Fibroblast of lung (primary cell): ENCODE results near the gene SLC6A9. TPM values are rescaled to one million over a fixed set of nuclear protein-coding genes. Genes with fewer than 3 reads are reported as not detected.

Experiments used
- DNase-seq, 2 donors: peaks; one replicate each; pipeline versions ENCODE4 v3.0.0 to v3.0.0-alpha.2; 2010; ENCODE audit warnings: low read depth in 2 of 2
- H2AFZ ChIP-seq: 2 replicates; pipeline ENCODE4 v1.5.1; 2012; ENCODE audit warnings: low read length, control low read depth, inconsistent platforms
- H3K27ac ChIP-seq: 2 replicates; pipeline ENCODE4 v1.5.1; 2011; ENCODE audit warnings: low read length, control low read depth; ENCODE audit not compliant: insufficient read depth
- H3K27me3 ChIP-seq: 2 replicates; pipeline ENCODE4 v1.5.1; 2011; ENCODE audit warnings: mild to moderate bottlenecking, low read length; ENCODE audit not compliant: control insufficient read depth, insufficient read depth
- H3K36me3 ChIP-seq: 2 replicates; pipeline ENCODE4 v1.5.1; 2011; ENCODE audit warnings: low read length; ENCODE audit not compliant: control insufficient read depth, insufficient read depth
- H3K4me1 ChIP-seq: 2 replicates; pipeline ENCODE4 v1.5.1; 2011; ENCODE audit warnings: low read length; ENCODE audit not compliant: control insufficient read depth, insufficient read depth; ENCODE audit errors: extremely low read depth
- H3K4me2 ChIP-seq: 2 replicates; pipeline ENCODE4 v1.5.1; 2011; ENCODE audit warnings: low read length, control low read depth; ENCODE audit not compliant: insufficient read depth; ENCODE audit errors: extremely low read depth
- H3K4me3 ChIP-seq, 4 experiments: fragments of 200-600 bp in 1 of 4; sonication (generic) in 1 of 4; replicated peaks in 1 of 4; 2 replicates each; pipeline ENCODE4 v1.5.1; 2011 to 2016; ENCODE audit warnings: low read length in 4 of 4, low read depth in 3 of 4, mild to moderate bottlenecking in 3 of 4, control low read depth in 2 of 4, inconsistent platforms in 1 of 4, mixed read lengths in 1 of 4; ENCODE audit not compliant: insufficient read depth in 1 of 4; ENCODE audit errors: control extremely low read depth in 1 of 4
- H3K79me2 ChIP-seq: 2 replicates; pipeline ENCODE4 v1.5.1; 2012; ENCODE audit warnings: mild to moderate bottlenecking, low read length, inconsistent platforms; ENCODE audit not compliant: control insufficient read depth, insufficient read depth
- H3K9ac ChIP-seq: 2 replicates; pipeline ENCODE4 v1.5.1; 2011; ENCODE audit warnings: mild to moderate bottlenecking, low read length, control low read depth; ENCODE audit not compliant: insufficient read depth
- H3K9me3 ChIP-seq: 2 replicates; pipeline ENCODE4 v1.5.1; 2012; ENCODE audit warnings: low read depth, low read length; ENCODE audit not compliant: control insufficient read depth, insufficient read depth
- H4K20me1 ChIP-seq: 2 replicates; pipeline ENCODE4 v1.5.1; 2011; ENCODE audit warnings: low read length; ENCODE audit not compliant: control insufficient read depth, insufficient read depth; ENCODE audit errors: extremely low read depth
- EZH2 ChIP-seq: IDR thresholded peaks from 2 replicates; pipeline ENCODE4 v1.5.1; 2012; ENCODE audit warnings: low read length, control low read depth, mild to moderate bottlenecking; ENCODE audit errors: missing control alignments
- polyA plus RNA-seq, 2 donors: library from polyadenylated mRNA; depleted of rRNA in 1 of 2; stranded (reverse) in 1 of 2; unstranded in 1 of 2; fragments of >200 nt; gene quantifications; 2 replicates each; pipeline ENCODE4 v1.2.1, GENCODE V29; 2011 to 2012; ENCODE audit warnings: missing spikeins in 1 of 2
- total RNA-seq: library from RNA; depleted of rRNA; stranded (reverse); fragments of >200 nt; gene quantifications from 2 replicates; pipeline ENCODE4 v1.2.1, GENCODE V29; 2014
- TF ChIP-seq, protein P1 (sequence below), 2 donors: IDR thresholded peaks in 1 of 2; conservative IDR thresholded peaks in 1 of 2; 1 replicate in 1 of 2; 2 replicates in 1 of 2; pipeline ENCODE4 v1.5.1; 2011 to 2012; ENCODE audit warnings: low read length in 2 of 2, control low read depth in 1 of 2, inconsistent platforms in 1 of 2, low read depth in 1 of 2, mild to moderate bottlenecking in 1 of 2

SLC6A9 gene
- total and polyA plus RNA-seq, 2 donors (not counting 1 experiment from before 2014, with no cell fraction given), result 3.4 to 19.5 TPM

DNA sequence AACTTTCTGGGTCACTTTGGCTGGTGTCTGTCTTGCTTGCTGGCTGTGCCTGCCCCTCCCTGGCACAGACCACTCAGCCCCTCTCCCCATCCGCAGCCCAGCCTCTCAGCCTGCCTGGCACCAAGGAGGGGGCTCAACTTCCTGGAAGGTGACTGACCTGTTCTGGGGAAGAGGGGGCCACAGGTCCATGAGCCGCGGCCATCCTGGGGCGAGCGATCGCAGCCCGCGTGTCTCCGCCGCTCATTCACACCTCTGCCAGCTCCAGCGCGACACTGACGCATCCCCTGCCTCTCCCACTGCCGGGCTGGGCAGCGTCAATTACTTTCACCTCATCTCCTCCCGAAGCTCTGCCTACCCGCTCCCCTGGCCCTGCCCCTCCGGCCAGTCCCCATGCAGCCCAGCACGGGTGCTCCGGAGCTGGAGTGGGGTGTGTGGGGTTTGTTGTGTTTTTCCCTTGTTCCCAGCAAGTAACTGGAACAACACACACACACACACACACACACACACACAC is 14.3 kb downstream of the SLC6A9 start:
- no peak for TF ChIP-seq EZH2
- TF ChIP-seq, protein P1, sequence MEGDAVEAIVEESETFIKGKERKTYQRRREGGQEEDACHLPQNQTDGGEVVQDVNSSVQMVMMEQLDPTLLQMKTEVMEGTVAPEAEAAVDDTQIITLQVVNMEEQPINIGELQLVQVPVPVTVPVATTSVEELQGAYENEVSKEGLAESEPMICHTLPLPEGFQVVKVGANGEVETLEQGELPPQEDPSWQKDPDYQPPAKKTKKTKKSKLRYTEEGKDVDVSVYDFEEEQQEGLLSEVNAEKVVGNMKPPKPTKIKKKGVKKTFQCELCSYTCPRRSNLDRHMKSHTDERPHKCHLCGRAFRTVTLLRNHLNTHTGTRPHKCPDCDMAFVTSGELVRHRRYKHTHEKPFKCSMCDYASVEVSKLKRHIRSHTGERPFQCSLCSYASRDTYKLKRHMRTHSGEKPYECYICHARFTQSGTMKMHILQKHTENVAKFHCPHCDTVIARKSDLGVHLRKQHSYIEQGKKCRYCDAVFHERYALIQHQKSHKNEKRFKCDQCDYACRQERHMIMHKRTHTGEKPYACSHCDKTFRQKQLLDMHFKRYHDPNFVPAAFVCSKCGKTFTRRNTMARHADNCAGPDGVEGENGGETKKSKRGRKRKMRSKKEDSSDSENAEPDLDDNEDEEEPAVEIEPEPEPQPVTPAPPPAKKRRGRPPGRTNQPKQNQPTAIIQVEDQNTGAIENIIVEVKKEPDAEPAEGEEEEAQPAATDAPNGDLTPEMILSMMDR (conservative IDR thresholded peaks at IDR 0.05 in 1 of 2, IDR thresholded peaks at IDR 0.05 in 1 of 2; ENCODE audit: low read depth in 1 of 2, low read length in 2 of 2), result no peak
- H3K36me3 ChIP-seq, result no peaks in the 10 kb centered on the region
- H3K79me2 ChIP-seq, result no peaks in the 10 kb centered on the region
- no peak overlapping the region for H2AFZ ChIP-seq
- no peak overlapping the region for H3K4me2 ChIP-seq
- no peak overlapping the region for H3K4me3 ChIP-seq
- H3K27me3 ChIP-seq, result no peaks in the 10 kb centered on the region
- H3K9me3 ChIP-seq, result no peaks in the 10 kb centered on the region
- no peak overlapping the region for H3K27ac ChIP-seq
- DNase-seq, result peak in 1 of 2 donors; percentile 28
- H3K9ac ChIP-seq, result no peak overlapping the region
- H4K20me1 ChIP-seq, result no peaks in the 10 kb centered on the region
- no peaks in the 10 kb centered on the region for H3K4me1 ChIP-seq

DNA sequence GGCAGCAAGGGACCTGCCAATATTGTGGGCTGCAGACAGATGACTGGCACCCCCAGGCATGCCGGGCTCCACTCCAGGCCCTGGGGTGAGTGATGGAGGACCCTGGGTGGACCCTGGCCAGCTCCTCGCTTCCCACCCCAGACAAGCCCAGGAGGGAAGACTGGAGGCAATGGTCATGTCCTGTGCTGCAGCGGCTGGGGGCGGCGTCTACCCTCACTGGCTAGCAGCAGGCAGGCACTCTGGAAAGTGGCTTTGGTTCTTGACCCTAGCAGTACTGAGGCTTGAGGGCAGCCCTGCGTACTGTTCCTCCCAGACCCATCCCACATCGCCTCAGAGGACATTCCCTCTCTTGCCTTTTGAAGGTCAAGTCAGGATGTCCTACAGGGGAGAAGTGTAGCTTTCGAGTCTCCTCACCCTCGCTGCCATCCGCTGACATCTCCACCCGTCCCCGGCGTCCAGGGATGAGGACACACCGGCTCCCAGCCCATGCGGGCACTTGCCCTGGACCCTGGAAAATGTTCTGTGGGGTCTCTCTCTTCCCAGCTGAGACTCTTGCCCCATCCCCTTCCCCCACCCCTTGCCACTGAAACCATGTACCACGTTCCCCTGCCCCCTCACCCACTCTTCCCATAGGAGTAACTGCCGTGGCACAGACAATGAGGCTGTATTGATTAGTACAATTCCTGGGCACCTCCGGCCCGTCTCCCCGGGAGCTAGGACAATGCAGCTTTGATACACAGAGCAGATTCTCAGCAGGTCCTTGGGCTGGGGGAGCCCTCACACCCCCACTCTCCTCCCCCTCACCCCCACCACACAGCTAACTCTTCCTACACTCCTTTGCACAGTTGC is 15.0 kb downstream of the SLC6A9 start:
- Histone ChIP-seq H3K27me3 (no peaks in the 10 kb centered on the region), H3K4me1 (no peaks in the 10 kb centered on the region), H2AFZ (no peak overlapping the region), H3K36me3 (no peaks in the 10 kb centered on the region), H3K4me2 (no peak overlapping the region), H3K79me2 (no peaks in the 10 kb centered on the region), H3K27ac (no peak overlapping the region), H4K20me1 (no peaks in the 10 kb centered on the region), H3K4me3 (no peak overlapping the region), H3K9ac (no peak overlapping the region), H3K9me3 (no peaks in the 10 kb centered on the region)
- DNase-seq, result no peak
- TF ChIP-seq EZH2, result no peak
- TF ChIP-seq, protein P1 (conservative IDR thresholded peaks at IDR 0.05 in 1 of 2, IDR thresholded peaks at IDR 0.05 in 1 of 2; ENCODE audit: low read depth in 1 of 2, low read length in 2 of 2), result no peak

DNA sequence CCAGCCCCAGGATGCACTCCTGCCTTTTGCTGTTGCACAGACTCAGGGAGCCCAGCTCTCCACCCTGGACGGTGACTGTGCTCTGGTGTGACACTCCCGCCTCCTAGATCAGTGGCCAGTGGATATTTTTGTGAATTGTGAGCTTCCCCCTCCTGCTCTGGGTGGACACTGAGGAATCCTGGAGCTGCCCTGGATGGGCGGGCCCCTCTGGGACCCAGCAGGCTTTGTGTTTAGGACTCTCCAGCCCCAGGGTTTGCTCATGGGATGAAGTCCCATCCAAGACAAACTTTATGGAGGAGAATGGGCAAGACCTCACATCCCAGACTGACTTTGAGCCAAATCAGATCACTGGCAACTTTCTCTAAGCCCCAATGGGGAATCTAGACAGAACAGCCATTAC is 16.1 kb downstream of the SLC6A9 start:
- Histone ChIP-seq H4K20me1 (no peaks in the 10 kb centered on the region), H3K4me2 (no peak overlapping the region), H3K79me2 (no peaks in the 10 kb centered on the region), H3K27me3 (no peaks in the 10 kb centered on the region), H3K9ac (no peak overlapping the region), H2AFZ (no peak overlapping the region), H3K4me1 (no peaks in the 10 kb centered on the region), H3K36me3 (no peaks in the 10 kb centered on the region), H3K4me3 (no peak overlapping the region), H3K27ac (no peak overlapping the region), H3K9me3 (no peaks in the 10 kb centered on the region)
- TF ChIP-seq, protein P1 (conservative IDR thresholded peaks at IDR 0.05 in 1 of 2, IDR thresholded peaks at IDR 0.05 in 1 of 2; ENCODE audit: low read depth in 1 of 2, low read length in 2 of 2), result no peak
- no peak for TF ChIP-seq EZH2
- no peak for DNase-seq
